Liver (tissue), 9 donors: ENCODE results near the gene THEM4. TPM values are rescaled to one million over a fixed set of nuclear protein-coding genes. Genes with fewer than 3 reads are reported as not detected.

Experiments used
- DNase-seq: peaks from one replicate; pipeline ENCODE4 v3.0.0-alpha.2; 2017; ENCODE audit warnings: low spot score
- H3K27ac ChIP-seq, 2 donors: one replicate each; pipeline ENCODE4 v1.7.0; 2013; ENCODE audit warnings: inconsistent platforms in 2 of 2, low read length in 2 of 2, control low read depth in 1 of 2, low read depth in 1 of 2, mild to moderate bottlenecking in 1 of 2
- H3K27me3 ChIP-seq, 4 donors: one replicate each; pipeline versions ENCODE4 v1.6.1 to v1.7.0; 2013; ENCODE audit warnings: low read length in 3 of 4, inconsistent platforms in 1 of 4, mild to moderate bottlenecking in 1 of 4, moderate library complexity in 1 of 4; ENCODE audit not compliant: control insufficient read depth in 4 of 4, insufficient read depth in 4 of 4
- H3K36me3 ChIP-seq, 4 donors: one replicate each; pipeline versions ENCODE4 v1.6.1 to v1.7.0; 2013; ENCODE audit warnings: low read length in 3 of 4, mild to moderate bottlenecking in 3 of 4, low read depth in 1 of 4, moderate library complexity in 1 of 4; ENCODE audit not compliant: control insufficient read depth in 4 of 4, insufficient read depth in 3 of 4
- H3K4me1 ChIP-seq, 4 donors: one replicate each; pipeline versions ENCODE4 v1.6.1 to v1.7.0; 2013; ENCODE audit warnings: low read length in 3 of 4, mild to moderate bottlenecking in 3 of 4, moderate library complexity in 1 of 4; ENCODE audit not compliant: control insufficient read depth in 4 of 4, insufficient read depth in 4 of 4
- H3K4me3 ChIP-seq, 3 donors: one replicate each; pipeline versions ENCODE4 v1.6.1 to v1.7.0; 2013; ENCODE audit warnings: low read length in 3 of 3, control low read depth in 1 of 3, low read depth in 1 of 3, mild to moderate bottlenecking in 1 of 3
- H3K9ac ChIP-seq, 2 donors: one replicate each; pipeline ENCODE4 v1.7.0; 2013; ENCODE audit warnings: low read length in 2 of 2, mild to moderate bottlenecking in 2 of 2, moderate library complexity in 2 of 2, control low read depth in 1 of 2, low read depth in 1 of 2
- H3K9me3 ChIP-seq, 4 donors: one replicate each; pipeline versions ENCODE4 v1.6.1 to v1.7.0; 2013; ENCODE audit warnings: low read length in 3 of 4; ENCODE audit not compliant: control insufficient read depth in 4 of 4
- EGR1 ChIP-seq, 2 donors: IDR thresholded peaks; 2 replicates each; pipeline ENCODE4 v1.6.1; 2016 to 2018; ENCODE audit warnings: antibody characterized with exemption in 2 of 2, low read depth in 2 of 2
- FOXA2 ChIP-seq: IDR thresholded peaks from 2 replicates; pipeline ENCODE4 v1.6.1; 2016; ENCODE audit warnings: antibody characterized with exemption
- GABPA ChIP-seq, 2 donors: IDR thresholded peaks in 1 of 2; conservative IDR thresholded peaks in 1 of 2; 2 replicates each; pipeline ENCODE4 v1.6.1; 2016; ENCODE audit warnings: antibody characterized with exemption in 2 of 2, mild to moderate bottlenecking in 1 of 2, moderate library complexity in 1 of 2
- HNF4A ChIP-seq, 2 donors: conservative IDR thresholded peaks; 2 replicates each; pipeline ENCODE4 v1.6.1; 2016; ENCODE audit warnings: antibody characterized with exemption in 2 of 2, mild to moderate bottlenecking in 2 of 2
- HNF4G ChIP-seq: IDR thresholded peaks from 2 replicates; pipeline ENCODE4 v1.6.1; 2016; ENCODE audit warnings: antibody characterized with exemption
- JUND ChIP-seq, 2 donors: IDR thresholded peaks; 2 replicates each; pipeline ENCODE4 v1.6.1; 2016; ENCODE audit warnings: antibody characterized with exemption in 2 of 2
- MAX ChIP-seq: IDR thresholded peaks from 2 replicates; pipeline ENCODE4 v1.6.1; 2016; ENCODE audit warnings: antibody characterized with exemption
- NR2F2 ChIP-seq: IDR thresholded peaks from 2 replicates; pipeline ENCODE4 v1.6.1; 2016; ENCODE audit warnings: antibody characterized with exemption
- RAD21 ChIP-seq, 2 donors: IDR thresholded peaks; 2 replicates each; pipeline ENCODE4 v1.6.1; 2016; ENCODE audit warnings: antibody characterized with exemption in 2 of 2, mild to moderate bottlenecking in 2 of 2
- REST ChIP-seq: IDR thresholded peaks from 2 replicates; pipeline ENCODE4 v1.6.1; 2016; ENCODE audit warnings: antibody characterized with exemption, mild to moderate bottlenecking
- RXRA ChIP-seq, 2 donors: IDR thresholded peaks; 2 replicates each; pipeline ENCODE4 v1.6.1; 2017 to 2018; ENCODE audit warnings: antibody characterized with exemption in 2 of 2, mild to moderate bottlenecking in 1 of 2
- SP1 ChIP-seq: IDR thresholded peaks from 2 replicates; pipeline ENCODE4 v1.6.1; 2018; ENCODE audit warnings: antibody characterized with exemption, mild to moderate bottlenecking
- TAF1 ChIP-seq: conservative IDR thresholded peaks from 2 replicates; pipeline ENCODE4 v1.6.1; 2016; ENCODE audit warnings: antibody characterized with exemption, mild to moderate bottlenecking
- YY1 ChIP-seq: IDR thresholded peaks from 2 replicates; pipeline ENCODE4 v1.6.1; 2016; ENCODE audit warnings: antibody characterized with exemption, mild to moderate bottlenecking
- ZBTB33 ChIP-seq: IDR thresholded peaks from 2 replicates; pipeline ENCODE4 v1.6.1; 2016; ENCODE audit warnings: antibody characterized with exemption
- WGBS: extraction: QIAGEN DNeasy Blood & Tissue Kit; methylation state at CpG from one replicate; pipeline ENCODE4 v1.1.7; 2013; 5-methylcytosine and 5-hydroxymethylcytosine counted together
- polyA plus RNA-seq, 2 donors: library from polyadenylated mRNA; stranded (reverse) in 1 of 2; unstranded in 1 of 2; fragments of 200-250 nt in 1 of 2; fragments of >200 nt in 1 of 2; fragmentation: Nextera tagmentation in 1 of 2; extraction: Ambion mirVana in 1 of 2; gene quantifications; one replicate each; pipeline versions ENCODE4 v1.2.1 to v1.2.3, GENCODE V29; 2013 to 2015
- total RNA-seq, 2 donors: library from RNA; depleted of rRNA; stranded (reverse); fragments of >200 nt; gene quantifications; one replicate each; pipeline ENCODE4 v1.2.3, GENCODE V29; 2014
- TF ChIP-seq, protein P1 (sequence below): IDR thresholded peaks from 2 replicates; pipeline ENCODE4 v1.6.1; 2016; ENCODE audit warnings: antibody characterized with exemption
- TF ChIP-seq, protein P2 (sequence below): fragments of 150-350 bp; IDR thresholded peaks from 2 replicates; pipeline ENCODE4 v1.5.1; 2017; ENCODE audit warnings: improper control_type of control experiment, low read depth, low read length; ENCODE audit not compliant: missing input control
- donor health status: healthy.
- donor health status: healthy.
- donor health status: healthy.
- donor health status: healthy.
- donor health status: healthy.

Gene THEM4
- total and polyA plus RNA-seq, 4 donors: 6.1 to 16.2 (median 9.8) TPM

GRCh38 chr1:151897991-151898431 is 11.3 kb downstream of the THEM4 start:
- WGBS: 86% methylated on average over 10 of the region's 10 CpGs
- Histone ChIP-seq H3K9me3 (no peaks in the 10 kb centered on the region), H3K9ac (no peak overlapping the region), H3K27ac (no peak overlapping the region), H3K27me3 (no peaks in the 10 kb centered on the region), H3K4me1 (no peaks in the 10 kb centered on the region), H3K36me3 (peaks cover 0 to 17% (median 2%) of the 10 kb centered on the region in 4 donors), H3K4me3 (no peak overlapping the region)
- no peak for DNase-seq
- TF ChIP-seq MAX: no peak
- TF ChIP-seq NR2F2: no peak
- TF ChIP-seq TAF1: no peak
- no peak for TF ChIP-seq JUND (IDR thresholded peaks at IDR 0.05)
- TF ChIP-seq RXRA (IDR thresholded peaks at IDR 0.05): no peak
- TF ChIP-seq SP1: no peak
- TF ChIP-seq, protein P1, sequence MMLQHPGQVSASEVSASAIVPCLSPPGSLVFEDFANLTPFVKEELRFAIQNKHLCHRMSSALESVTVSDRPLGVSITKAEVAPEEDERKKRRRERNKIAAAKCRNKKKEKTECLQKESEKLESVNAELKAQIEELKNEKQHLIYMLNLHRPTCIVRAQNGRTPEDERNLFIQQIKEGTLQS: no peak
- TF ChIP-seq REST: no peak
- no peak for TF ChIP-seq HNF4G
- no peak for TF ChIP-seq GABPA (IDR thresholded peaks at IDR 0.05 in 1 of 2, conservative IDR thresholded peaks at IDR 0.05 in 1 of 2)
- no peak for TF ChIP-seq EGR1 (IDR thresholded peaks at IDR 0.05; ENCODE audit: low read depth in 2 of 2)

DNA sequence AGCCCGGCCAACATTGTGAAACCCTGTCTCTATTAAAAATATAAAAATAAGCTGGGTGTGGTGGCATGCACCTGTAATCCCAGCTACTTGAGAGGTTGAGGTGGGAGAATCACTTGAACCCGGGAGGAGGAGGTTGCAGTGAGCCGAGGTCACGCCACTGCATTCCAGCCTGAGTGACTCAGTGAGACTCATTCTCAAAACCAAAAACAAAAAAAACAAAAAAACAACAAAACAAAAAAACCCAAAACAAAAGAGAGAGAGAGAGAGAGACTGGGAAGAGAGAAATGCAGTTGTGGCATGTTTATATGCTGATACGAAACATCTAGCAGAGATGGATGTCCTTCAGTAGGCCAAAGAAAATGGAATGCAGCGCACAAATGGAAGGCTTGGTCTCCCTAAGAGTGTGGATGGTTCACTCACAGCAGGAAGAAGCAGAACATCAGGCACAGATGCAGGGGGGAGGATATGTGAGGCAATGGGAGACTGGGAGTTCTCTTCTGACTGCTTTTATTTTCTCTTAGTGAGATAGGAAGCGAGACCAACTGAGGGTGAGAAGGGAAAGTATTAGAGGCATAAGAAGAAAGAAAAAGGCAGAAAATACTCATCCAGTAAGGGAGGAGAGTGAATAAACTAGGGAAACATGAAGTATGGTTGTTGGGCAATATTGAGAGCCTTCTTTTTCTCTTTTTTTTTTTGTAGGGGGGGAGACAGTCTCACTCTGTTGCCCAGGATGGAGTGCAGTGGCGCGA is 16.0 kb downstream of the THEM4 start:
- 97% methylated on average over 9 of the region's 9 CpGs for WGBS
- H3K9ac ChIP-seq: no peak overlapping the region
- TF ChIP-seq FOXA2 (no peak), YY1 (no peak), ZBTB33 (no peak), RXRA (IDR thresholded peaks at IDR 0.05) (no peak), REST (no peak), JUND (IDR thresholded peaks at IDR 0.05) (no peak), EGR1 (IDR thresholded peaks at IDR 0.05; ENCODE audit: low read depth in 2 of 2) (no peak), RAD21 (IDR thresholded peaks at IDR 0.05) (no peak), HNF4A (conservative IDR thresholded peaks at IDR 0.05) (no peak), SP1 (no peak), NR2F2 (no peak)
- TF ChIP-seq, protein P1: no peak
- TF ChIP-seq, protein P2, sequence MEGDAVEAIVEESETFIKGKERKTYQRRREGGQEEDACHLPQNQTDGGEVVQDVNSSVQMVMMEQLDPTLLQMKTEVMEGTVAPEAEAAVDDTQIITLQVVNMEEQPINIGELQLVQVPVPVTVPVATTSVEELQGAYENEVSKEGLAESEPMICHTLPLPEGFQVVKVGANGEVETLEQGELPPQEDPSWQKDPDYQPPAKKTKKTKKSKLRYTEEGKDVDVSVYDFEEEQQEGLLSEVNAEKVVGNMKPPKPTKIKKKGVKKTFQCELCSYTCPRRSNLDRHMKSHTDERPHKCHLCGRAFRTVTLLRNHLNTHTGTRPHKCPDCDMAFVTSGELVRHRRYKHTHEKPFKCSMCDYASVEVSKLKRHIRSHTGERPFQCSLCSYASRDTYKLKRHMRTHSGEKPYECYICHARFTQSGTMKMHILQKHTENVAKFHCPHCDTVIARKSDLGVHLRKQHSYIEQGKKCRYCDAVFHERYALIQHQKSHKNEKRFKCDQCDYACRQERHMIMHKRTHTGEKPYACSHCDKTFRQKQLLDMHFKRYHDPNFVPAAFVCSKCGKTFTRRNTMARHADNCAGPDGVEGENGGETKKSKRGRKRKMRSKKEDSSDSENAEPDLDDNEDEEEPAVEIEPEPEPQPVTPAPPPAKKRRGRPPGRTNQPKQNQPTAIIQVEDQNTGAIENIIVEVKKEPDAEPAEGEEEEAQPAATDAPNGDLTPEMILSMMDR: no peak
- no peak overlapping the region for H3K27ac ChIP-seq
- no peak for DNase-seq
- H3K4me3 ChIP-seq: no peak overlapping the region
- peaks cover 0 to 24% (median 2%) of the 10 kb centered on the region in 4 donors for H3K36me3 ChIP-seq
- H3K27me3 ChIP-seq: no peaks in the 10 kb centered on the region
- H3K9me3 ChIP-seq: no peaks in the 10 kb centered on the region
- no peaks in the 10 kb centered on the region for H3K4me1 ChIP-seq
